ENCODE data around the gene MAOB. TPM values are rescaled to one million over a fixed set of nuclear protein-coding genes. Genes with fewer than 3 reads are reported as not detected.
A peak's percentile ranks its signal among the peaks of the same experiment; 100 is the strongest.

The MAOB gene
- total RNA-seq, 6 donors from 2014 or later, result 1.0 to 34.1 (median 13.0) TPM

DNA sequence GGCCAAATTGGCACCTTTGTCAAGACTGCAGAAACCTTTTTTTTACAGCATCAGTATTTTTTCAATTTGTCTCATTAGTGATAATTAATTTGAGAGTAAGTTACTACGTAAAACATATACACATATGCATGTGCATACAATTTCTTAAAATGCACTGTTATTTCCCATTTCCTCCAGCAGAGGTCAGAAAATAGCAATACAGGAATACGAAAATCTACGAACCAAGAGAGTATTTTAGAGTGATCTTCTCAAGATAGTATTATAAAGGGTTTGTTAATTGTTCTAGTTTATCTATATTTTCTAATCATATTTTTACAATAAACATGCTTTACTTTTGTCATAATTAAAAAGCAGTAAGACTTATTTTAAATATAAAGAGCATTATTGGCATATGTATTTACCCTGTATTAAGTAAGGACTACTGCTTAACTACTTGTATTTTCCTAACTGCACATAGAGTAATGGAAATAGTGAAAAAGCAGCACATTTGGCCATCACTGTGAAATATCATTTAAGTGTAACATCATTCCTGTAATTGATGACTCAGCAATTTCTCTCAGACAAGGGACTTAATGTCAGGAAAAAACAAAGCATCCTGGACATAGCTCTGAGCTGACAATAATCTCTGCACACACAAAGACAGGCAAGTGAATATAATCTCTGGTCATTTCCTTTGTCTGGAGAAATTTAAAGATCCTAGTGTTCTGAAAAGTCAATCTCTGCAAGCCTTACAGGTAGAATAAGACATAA lies 45.6 kb downstream of the MAOB start:
- WGBS, 2 donors, result 14 to 24% methylated on average over 3 of the region's 3 CpGs
- no peaks in the 10 kb centered on the region for H3K9me3 ChIP-seq
- no peaks in the 10 kb centered on the region for H3K27me3 ChIP-seq
- no peak overlapping the region for H3K27ac ChIP-seq
- no peak for DNase-seq
- peaks cover 0 to 3% (median 0%) of the 10 kb centered on the region in 4 donors for H3K4me1 ChIP-seq
- no peak for TF ChIP-seq POLR2A (IDR thresholded peaks at IDR 0.05)
- TF ChIP-seq, protein P1, sequence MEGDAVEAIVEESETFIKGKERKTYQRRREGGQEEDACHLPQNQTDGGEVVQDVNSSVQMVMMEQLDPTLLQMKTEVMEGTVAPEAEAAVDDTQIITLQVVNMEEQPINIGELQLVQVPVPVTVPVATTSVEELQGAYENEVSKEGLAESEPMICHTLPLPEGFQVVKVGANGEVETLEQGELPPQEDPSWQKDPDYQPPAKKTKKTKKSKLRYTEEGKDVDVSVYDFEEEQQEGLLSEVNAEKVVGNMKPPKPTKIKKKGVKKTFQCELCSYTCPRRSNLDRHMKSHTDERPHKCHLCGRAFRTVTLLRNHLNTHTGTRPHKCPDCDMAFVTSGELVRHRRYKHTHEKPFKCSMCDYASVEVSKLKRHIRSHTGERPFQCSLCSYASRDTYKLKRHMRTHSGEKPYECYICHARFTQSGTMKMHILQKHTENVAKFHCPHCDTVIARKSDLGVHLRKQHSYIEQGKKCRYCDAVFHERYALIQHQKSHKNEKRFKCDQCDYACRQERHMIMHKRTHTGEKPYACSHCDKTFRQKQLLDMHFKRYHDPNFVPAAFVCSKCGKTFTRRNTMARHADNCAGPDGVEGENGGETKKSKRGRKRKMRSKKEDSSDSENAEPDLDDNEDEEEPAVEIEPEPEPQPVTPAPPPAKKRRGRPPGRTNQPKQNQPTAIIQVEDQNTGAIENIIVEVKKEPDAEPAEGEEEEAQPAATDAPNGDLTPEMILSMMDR (IDR thresholded peaks at IDR 0.05), result peak in 5 of 6 experiments; percentile 38 to 69 (median 49)
- no peak for ATAC-seq (ENCODE audit: low FRiP score in 2 of 2)
- no peaks in the 10 kb centered on the region for H3K36me3 ChIP-seq
- H3K4me3 ChIP-seq, result no peak overlapping the region

DNA sequence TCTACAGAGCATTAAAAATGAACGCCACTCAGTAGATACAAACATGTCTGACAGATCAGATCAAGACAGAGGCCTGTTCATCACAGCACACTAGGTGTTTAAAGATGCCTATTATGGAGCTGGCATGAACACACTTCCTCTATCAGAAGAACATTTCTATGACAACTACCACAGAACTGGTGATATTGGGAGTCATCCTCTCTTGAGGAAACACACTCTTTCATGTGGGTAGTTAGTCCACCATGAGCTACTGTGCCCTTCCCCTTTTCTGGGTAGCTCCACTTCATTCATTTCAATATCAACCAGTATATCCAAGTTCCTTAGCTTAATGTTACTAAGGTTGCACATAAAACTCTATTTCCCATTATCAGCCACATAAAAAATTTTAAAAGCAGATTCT lies 46.7 kb downstream of the MAOB start:
- H3K27me3 ChIP-seq, result no peaks in the 10 kb centered on the region
- H3K36me3 ChIP-seq, result no peaks in the 10 kb centered on the region
- H3K27ac ChIP-seq, result no peak overlapping the region
- H3K4me3 ChIP-seq, result no peak overlapping the region
- no peak for ATAC-seq (ENCODE audit: low FRiP score in 2 of 2)
- TF ChIP-seq POLR2A (IDR thresholded peaks at IDR 0.05) (no peak), EP300 (IDR thresholded peaks at IDR 0.05) (no peak), POLR2AphosphoS5 (IDR thresholded peaks at IDR 0.05) (no peak)
- TF ChIP-seq, protein P1 (IDR thresholded peaks at IDR 0.05), result no peak
- peaks cover 0 to 3% (median 0%) of the 10 kb centered on the region in 4 donors for H3K4me1 ChIP-seq
- 61 to 90% methylated on average over 1 of the region's 1 CpG for WGBS, 2 donors
- no peaks in the 10 kb centered on the region for H3K9me3 ChIP-seq
- DNase-seq, result no peak

DNA sequence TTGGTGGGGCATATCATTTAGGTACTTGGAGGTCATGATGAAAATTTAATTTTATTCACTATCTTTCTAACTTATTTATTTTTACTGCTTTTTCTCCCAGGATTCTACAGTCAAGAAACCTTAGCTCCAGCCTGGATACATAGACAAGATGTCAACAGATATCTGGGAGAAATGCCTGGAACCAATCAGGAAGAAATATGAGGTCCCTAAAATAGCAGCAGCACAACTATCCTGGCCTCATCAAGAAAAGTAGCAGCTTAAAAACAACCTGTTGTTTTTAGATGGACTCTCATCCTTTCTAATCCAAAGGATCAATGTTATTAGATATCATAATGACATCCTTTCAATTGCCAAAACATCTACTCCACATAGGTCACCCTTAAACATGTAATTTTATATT lies 54.5 kb downstream of the MAOB start:
- Histone ChIP-seq H3K27ac (no peak overlapping the region), H3K4me3 (no peak overlapping the region), H3K9me3 (no peaks in the 10 kb centered on the region), H3K4me1 (no peaks in the 10 kb centered on the region), H3K27me3 (no peaks in the 10 kb centered on the region), H3K36me3 (no peaks in the 10 kb centered on the region)
- ATAC-seq (ENCODE audit: low FRiP score in 2 of 2), result no peak
- DNase-seq, result no peak
- TF ChIP-seq EP300 (IDR thresholded peaks at IDR 0.05) (no peak), POLR2A (IDR thresholded peaks at IDR 0.05) (no peak), POLR2AphosphoS5 (IDR thresholded peaks at IDR 0.05) (no peak)
- TF ChIP-seq, protein P1 (IDR thresholded peaks at IDR 0.05), result no peak

DNA sequence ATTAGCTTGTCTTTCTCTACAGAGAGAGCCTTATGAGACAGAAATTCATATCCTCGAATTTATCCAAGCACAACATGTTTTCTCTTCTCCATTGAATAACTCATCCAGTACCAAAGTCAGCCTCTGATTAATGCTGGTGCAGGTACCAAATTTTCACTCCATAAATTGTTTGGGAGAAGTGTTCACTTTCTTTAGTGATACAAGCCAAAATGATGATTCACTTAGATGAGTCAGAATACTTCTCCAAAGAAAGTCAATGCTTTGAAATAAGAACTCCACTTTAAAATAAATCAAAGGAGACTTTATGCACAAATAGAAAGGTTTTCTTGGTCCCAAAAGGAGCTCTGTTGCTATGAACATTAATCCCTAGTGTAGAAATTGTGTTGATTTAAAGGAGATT lies 60.2 kb downstream of the MAOB start:
- no peak overlapping the region for H3K4me3 ChIP-seq
- H3K9me3 ChIP-seq, result no peaks in the 10 kb centered on the region
- WGBS, 2 donors, result 47 to 57% methylated on average over 1 of the region's 1 CpG
- DNase-seq (no peak), ATAC-seq (ENCODE audit: low FRiP score in 2 of 2) (no peak)
- no peaks in the 10 kb centered on the region for H3K4me1 ChIP-seq
- H3K36me3 ChIP-seq, result no peaks in the 10 kb centered on the region
- no peak for TF ChIP-seq EP300 (IDR thresholded peaks at IDR 0.05)
- TF ChIP-seq POLR2AphosphoS5 (IDR thresholded peaks at IDR 0.05), result no peak
- TF ChIP-seq, protein P1 (IDR thresholded peaks at IDR 0.05), result no peak
- TF ChIP-seq POLR2A (IDR thresholded peaks at IDR 0.05), result no peak
- no peak overlapping the region for H3K27ac ChIP-seq
- no peaks in the 10 kb centered on the region for H3K27me3 ChIP-seq

DNA sequence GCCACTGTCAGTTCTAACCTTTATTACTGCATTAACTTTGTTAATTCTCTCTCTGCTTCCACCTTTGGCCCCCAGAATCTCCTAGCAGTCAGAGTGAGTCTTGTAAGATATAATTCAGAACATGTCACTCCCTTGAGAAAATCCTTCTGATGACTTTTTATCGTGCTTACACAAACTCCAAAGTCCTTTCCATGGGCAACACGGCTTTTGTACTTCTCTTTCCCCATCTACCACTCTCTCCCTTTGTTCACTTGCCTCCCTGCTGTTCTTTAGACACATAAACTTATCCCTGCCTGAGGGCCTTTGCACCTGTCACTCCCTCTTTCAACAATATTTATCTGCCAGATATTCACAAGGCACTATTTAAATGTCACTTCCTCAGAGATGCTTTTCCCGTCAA lies 64.8 kb downstream of the MAOB start:
- TF ChIP-seq EP300 (IDR thresholded peaks at IDR 0.05), result no peak
- TF ChIP-seq, protein P1 (IDR thresholded peaks at IDR 0.05), result no peak
- no peak for TF ChIP-seq POLR2A (IDR thresholded peaks at IDR 0.05)
- no peak for TF ChIP-seq POLR2AphosphoS5 (IDR thresholded peaks at IDR 0.05)
- WGBS, 2 donors, result 71 to 87% methylated on average over 3 of the region's 3 CpGs
- no peaks in the 10 kb centered on the region for H3K4me1 ChIP-seq
- no peaks in the 10 kb centered on the region for H3K36me3 ChIP-seq
- no peak overlapping the region for H3K4me3 ChIP-seq
- no peaks in the 10 kb centered on the region for H3K9me3 ChIP-seq
- no peak for ATAC-seq (ENCODE audit: low FRiP score in 2 of 2)
- no peak for DNase-seq
- no peak overlapping the region for H3K27ac ChIP-seq
- no peaks in the 10 kb centered on the region for H3K27me3 ChIP-seq

Data from upper lobe of left lung (tissue), 6 donors.